ENCODE data around the gene OR2C1. TPM values are rescaled to one million over a fixed set of nuclear protein-coding genes. Genes with fewer than 3 reads are reported as not detected.

The OR2C1 gene
- total RNA-seq, 1 experiment from 2014 or later: not detected

DNA sequence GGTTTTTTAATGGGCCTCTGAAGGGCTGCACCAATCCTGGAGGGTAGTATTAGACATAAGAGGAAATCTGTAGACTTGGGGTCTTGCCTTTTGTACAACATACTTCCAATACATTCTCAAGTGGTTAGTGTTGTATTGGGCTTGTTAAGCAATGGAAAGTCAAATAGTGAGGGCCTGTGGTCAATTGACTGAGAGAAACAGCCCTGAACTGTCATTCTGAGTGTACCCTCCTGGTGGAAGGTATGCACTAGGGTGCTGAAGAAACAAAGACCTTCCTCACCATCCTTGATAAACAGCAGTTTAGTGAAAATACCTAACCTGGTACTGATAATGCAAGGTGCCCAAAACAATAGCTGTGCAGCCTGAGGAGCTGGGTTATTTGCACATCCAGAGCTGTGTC lies 22.2 kb downstream of the OR2C1 start:
- Histone ChIP-seq H3K9ac (ENCODE audit: low read length) (no peak overlapping the region), H2AFZ (ENCODE audit: low read depth, low read length, poor library complexity, severe bottlenecking) (no peak overlapping the region), H3K27me3 (ENCODE audit: insufficient read depth, low read length) (no peaks in the 10 kb centered on the region), H3K79me2 (ENCODE audit: insufficient read depth, low read length) (no peaks in the 10 kb centered on the region), H3K4me3 (replicated peaks in 1 of 2; ENCODE audit: low read depth in 1 of 2, low read length in 2 of 2) (no peak overlapping the region), H4K20me1 (ENCODE audit: insufficient read depth) (no peaks in the 10 kb centered on the region), H3K4me1 (ENCODE audit: control insufficient read depth in 1 of 2, insufficient read depth in 2 of 2, low read length in 2 of 2) (no peaks in the 10 kb centered on the region), H3K4me2 (ENCODE audit: low read length) (no peak overlapping the region), H3K27ac (ENCODE audit: low read depth, low read length) (no peak overlapping the region), H3K9me3 (ENCODE audit: control insufficient read depth in 1 of 2, insufficient read depth in 1 of 2, low read depth in 1 of 2, low read length in 2 of 2) (peaks cover 13 to 18% of the 10 kb centered on the region in 2 experiments; a peak in 3 of 4 replicates), H3K36me3 (ENCODE audit: control insufficient read depth in 1 of 2, insufficient read depth in 2 of 2, low read length in 2 of 2) (peaks cover 7 to 9% of the 10 kb centered on the region in 2 experiments), H3K9me2 (ENCODE audit: insufficient read depth) (no peaks in the 10 kb centered on the region)
- POLR2A ChIA-PET: no interaction called here
- BruUV-seq (replicated peaks): no TSS peak
- TF ChIP-seq SP1 (IDR thresholded peaks at IDR 0.05; ENCODE audit: low read depth) (no peak), SRF (IDR thresholded peaks at IDR 0.05; ENCODE audit: low read depth) (no peak), RAD21 (IDR thresholded peaks at IDR 0.05; ENCODE audit: low read depth) (no peak), TCF7L2 (IDR thresholded peaks at IDR 0.05; ENCODE audit: borderline replicate concordance, extremely low read depth, insufficient read depth, insufficient read length) (no peak), ZNF274 (IDR thresholded peaks at IDR 0.05; ENCODE audit: low read depth, low read length) (no peak), YY1 (IDR thresholded peaks at IDR 0.05; ENCODE audit: extremely low read depth, insufficient replicate concordance, low read depth, low read length) (no peak), EGR1 (IDR thresholded peaks at IDR 0.05; ENCODE audit: low read depth) (no peak), ELF1 (IDR thresholded peaks at IDR 0.05; ENCODE audit: borderline replicate concordance, low read depth) (no peak), CEBPB (IDR thresholded peaks at IDR 0.05; ENCODE audit: low read depth) (no peak), ZFX (IDR thresholded peaks at IDR 0.05) (no peak), JUND (IDR thresholded peaks at IDR 0.05) (no peak), EZH2 (IDR thresholded peaks at IDR 0.05) (no peak)
- TF ChIP-seq, protein P1, sequence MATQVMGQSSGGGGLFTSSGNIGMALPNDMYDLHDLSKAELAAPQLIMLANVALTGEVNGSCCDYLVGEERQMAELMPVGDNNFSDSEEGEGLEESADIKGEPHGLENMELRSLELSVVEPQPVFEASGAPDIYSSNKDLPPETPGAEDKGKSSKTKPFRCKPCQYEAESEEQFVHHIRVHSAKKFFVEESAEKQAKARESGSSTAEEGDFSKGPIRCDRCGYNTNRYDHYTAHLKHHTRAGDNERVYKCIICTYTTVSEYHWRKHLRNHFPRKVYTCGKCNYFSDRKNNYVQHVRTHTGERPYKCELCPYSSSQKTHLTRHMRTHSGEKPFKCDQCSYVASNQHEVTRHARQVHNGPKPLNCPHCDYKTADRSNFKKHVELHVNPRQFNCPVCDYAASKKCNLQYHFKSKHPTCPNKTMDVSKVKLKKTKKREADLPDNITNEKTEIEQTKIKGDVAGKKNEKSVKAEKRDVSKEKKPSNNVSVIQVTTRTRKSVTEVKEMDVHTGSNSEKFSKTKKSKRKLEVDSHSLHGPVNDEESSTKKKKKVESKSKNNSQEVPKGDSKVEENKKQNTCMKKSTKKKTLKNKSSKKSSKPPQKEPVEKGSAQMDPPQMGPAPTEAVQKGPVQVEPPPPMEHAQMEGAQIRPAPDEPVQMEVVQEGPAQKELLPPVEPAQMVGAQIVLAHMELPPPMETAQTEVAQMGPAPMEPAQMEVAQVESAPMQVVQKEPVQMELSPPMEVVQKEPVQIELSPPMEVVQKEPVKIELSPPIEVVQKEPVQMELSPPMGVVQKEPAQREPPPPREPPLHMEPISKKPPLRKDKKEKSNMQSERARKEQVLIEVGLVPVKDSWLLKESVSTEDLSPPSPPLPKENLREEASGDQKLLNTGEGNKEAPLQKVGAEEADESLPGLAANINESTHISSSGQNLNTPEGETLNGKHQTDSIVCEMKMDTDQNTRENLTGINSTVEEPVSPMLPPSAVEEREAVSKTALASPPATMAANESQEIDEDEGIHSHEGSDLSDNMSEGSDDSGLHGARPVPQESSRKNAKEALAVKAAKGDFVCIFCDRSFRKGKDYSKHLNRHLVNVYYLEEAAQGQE (IDR thresholded peaks at IDR 0.05; ENCODE audit: low read depth): no peak
- TF ChIP-seq, protein P2, sequence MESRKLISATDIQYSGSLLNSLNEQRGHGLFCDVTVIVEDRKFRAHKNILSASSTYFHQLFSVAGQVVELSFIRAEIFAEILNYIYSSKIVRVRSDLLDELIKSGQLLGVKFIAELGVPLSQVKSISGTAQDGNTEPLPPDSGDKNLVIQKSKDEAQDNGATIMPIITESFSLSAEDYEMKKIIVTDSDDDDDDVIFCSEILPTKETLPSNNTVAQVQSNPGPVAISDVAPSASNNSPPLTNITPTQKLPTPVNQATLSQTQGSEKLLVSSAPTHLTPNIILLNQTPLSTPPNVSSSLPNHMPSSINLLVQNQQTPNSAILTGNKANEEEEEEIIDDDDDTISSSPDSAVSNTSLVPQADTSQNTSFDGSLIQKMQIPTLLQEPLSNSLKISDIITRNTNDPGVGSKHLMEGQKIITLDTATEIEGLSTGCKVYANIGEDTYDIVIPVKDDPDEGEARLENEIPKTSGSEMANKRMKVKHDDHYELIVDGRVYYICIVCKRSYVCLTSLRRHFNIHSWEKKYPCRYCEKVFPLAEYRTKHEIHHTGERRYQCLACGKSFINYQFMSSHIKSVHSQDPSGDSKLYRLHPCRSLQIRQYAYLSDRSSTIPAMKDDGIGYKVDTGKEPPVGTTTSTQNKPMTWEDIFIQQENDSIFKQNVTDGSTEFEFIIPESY (IDR thresholded peaks at IDR 0.05; ENCODE audit: extremely low read depth, insufficient replicate concordance, low read length): no peak
- TF ChIP-seq, protein P3, sequence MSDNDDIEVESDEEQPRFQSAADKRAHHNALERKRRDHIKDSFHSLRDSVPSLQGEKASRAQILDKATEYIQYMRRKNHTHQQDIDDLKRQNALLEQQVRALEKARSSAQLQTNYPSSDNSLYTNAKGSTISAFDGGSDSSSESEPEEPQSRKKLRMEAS (IDR thresholded peaks at IDR 0.05): no peak
- ATAC-seq (no peak), DNase-seq (ENCODE audit: low read depth, low spot score) (no peak)
- intact Hi-C loops (cut with micrococcal nuclease): no loop called here
- RAD21 ChIA-PET (ENCODE audit: low non-redundant PET in 1 of 2, low total read pairs in 2 of 2, uncharacterized antibody in 2 of 2, unreplicated experiment in 2 of 2): no interaction called here
- CTCF ChIA-PET: no interaction called here
